Activated CD4-positive, alpha-beta T cell treated with anti-CD3 and anti-CD28 coated beads for 36 hours (primary cell): ENCODE results near the gene VPS37C. TPM values are rescaled to one million over a fixed set of nuclear protein-coding genes. Genes with fewer than 3 reads are reported as not detected.
"Not testable (repeated sequence)": the region's sequence is repeated elsewhere in the genome, so short reads cannot be mapped to it uniquely, and the experiment has no call there.

Experiments used
- ATAC-seq: fragments of 200-7000 bp; cut with Tn5 transposase; one replicate; pipeline ENCODE4 v1.10.0; 2021; ENCODE audit warnings: mild to moderate bottlenecking, moderate library complexity
- CTCF ChIA-PET: fragments of 350-600 bp; sonication (Branson Sonifier 250); formaldehyde crosslinking; loops from one replicate; lab custom pipeline; 2021; ENCODE audit warnings: antibody characterized with exemption; lab: Charles Lee
- POLR2A ChIA-PET: fragments of 350-600 bp; sonication (Branson Sonifier 250); formaldehyde crosslinking; loops from one replicate; lab custom pipeline; 2021; ENCODE audit warnings: antibody characterized with exemption, inconsistent platforms; lab: Charles Lee
- DNase-seq: peaks from one replicate; pipeline ENCODE4 v3.0.0-alpha.2; 2020
- H3K27ac Mint-ChIP-seq: one replicate; pipeline ENCODE4 v1.8.0; 2021; ENCODE audit warnings: mixed read lengths
- H3K27me3 Mint-ChIP-seq: one replicate; pipeline ENCODE4 v1.8.0; 2021; ENCODE audit warnings: mixed read lengths
- H3K36me3 Mint-ChIP-seq: one replicate; pipeline ENCODE4 v1.8.0; 2021; ENCODE audit warnings: low read depth, mixed read lengths
- H3K4me1 Mint-ChIP-seq: one replicate; pipeline ENCODE4 v1.8.0; 2021; ENCODE audit warnings: mixed read lengths
- H3K4me3 Mint-ChIP-seq: one replicate; pipeline ENCODE4 v1.8.0; 2021; ENCODE audit warnings: mild to moderate bottlenecking, moderate library complexity, mixed read lengths
- H3K9me3 Mint-ChIP-seq: one replicate; pipeline ENCODE4 v1.8.0; 2021; ENCODE audit warnings: low read depth, mixed read lengths
- intact Hi-C, 2 experiments: fragments of 100-400 bp; cut with DNase I in 1 of 2; cut with micrococcal nuclease in 1 of 2; formaldehyde crosslinking; loops; one replicate each; pipeline versions ENCODE4 v1.14.2 to v1.15.1; 2022 to 2024; cut with DNase I, micrococcal nuclease
- total RNA-seq, 2 experiments: library from RNA; stranded (reverse); gene quantifications; one replicate each; pipeline ENCODE4 v1.2.3, GENCODE V29; 2021

VPS37C gene
- total RNA-seq, 2 experiments from 2014 or later: 9.5 to 10.6 TPM

GRCh38 chr11:61174273-61174672 lies 13.0 kb upstream of the VPS37C start:
- ATAC-seq (no peak), DNase-seq (no peak)
- Mint-ChIP-seq H3K9me3 (no peaks in the 10 kb centered on the region), H3K27me3 (peaks cover 1% of the 10 kb centered on the region), H3K27ac (no peak overlapping the region), H3K4me3 (no peak overlapping the region), H3K36me3 (no peaks in the 10 kb centered on the region), H3K4me1 (peaks cover 12% of the 10 kb centered on the region)
- intact Hi-C loops: no loop called here
- POLR2A ChIA-PET: no interaction called here
- CTCF ChIA-PET: interaction anchor here (0.6 to 1.0 kb wide), 2 partner anchors 10 to 186 kb away, joined by 3 read pairs; no protein-coding TSS in a partner anchor

DNA sequence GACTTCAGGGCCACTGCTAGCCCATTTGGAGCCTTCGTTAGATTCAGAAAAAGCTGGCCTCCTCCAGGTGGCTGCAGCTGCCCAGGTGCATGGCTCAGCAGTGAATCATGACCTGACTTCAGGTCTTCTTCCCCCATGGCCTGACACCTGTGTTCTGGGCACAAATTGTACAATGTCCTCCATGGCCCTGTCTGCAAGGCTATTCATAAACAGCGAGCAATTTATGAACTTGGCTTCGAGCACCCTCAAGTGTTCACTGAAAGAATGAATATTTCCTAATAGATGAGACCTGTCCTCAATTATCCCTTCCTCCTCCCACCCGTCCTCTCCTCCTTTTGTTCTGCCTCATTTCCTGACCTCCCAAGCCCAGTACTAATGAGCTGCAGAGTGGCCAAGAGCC lies 12.2 kb upstream of the VPS37C start:
- Mint-ChIP-seq H3K4me1 (peaks cover 12% of the 10 kb centered on the region), H3K27me3 (peaks cover 1% of the 10 kb centered on the region), H3K36me3 (no peaks in the 10 kb centered on the region), H3K27ac (no peak overlapping the region), H3K4me3 (no peak overlapping the region), H3K9me3 (no peaks in the 10 kb centered on the region)
- ATAC-seq (no peak), DNase-seq (no peak)
- intact Hi-C loops: no loop called here
- CTCF ChIA-PET: interaction anchor here (0.6 kb wide), 1 partner anchor 186 kb away, joined by 3 read pairs; no protein-coding TSS in a partner anchor
- POLR2A ChIA-PET: no interaction called here

DNA sequence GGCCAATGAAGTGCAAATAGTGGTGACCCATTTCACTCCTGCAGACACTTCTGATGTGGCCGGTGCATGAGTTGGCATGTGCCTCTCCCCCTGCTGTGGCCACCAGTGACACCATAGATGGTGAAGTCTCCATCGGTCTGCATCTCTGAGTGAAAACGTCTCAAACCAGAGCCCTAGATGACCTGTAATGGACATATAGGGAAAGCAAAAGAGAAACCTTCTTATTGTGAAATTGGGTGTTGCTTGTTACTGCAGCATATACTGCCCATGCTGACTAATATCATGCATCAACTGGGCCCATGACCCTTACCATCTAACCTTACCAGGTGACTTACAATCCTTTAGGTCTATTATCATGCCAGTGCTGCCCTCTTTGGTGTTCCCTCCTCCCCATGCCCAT lies 11.7 kb upstream of the VPS37C start:
- H3K4me1 Mint-ChIP-seq: peaks cover 14% of the 10 kb centered on the region
- DNase-seq (no peak), ATAC-seq (no peak)
- H3K27ac Mint-ChIP-seq: no peak overlapping the region
- intact Hi-C loops: no loop called here
- no peaks in the 10 kb centered on the region for H3K36me3 Mint-ChIP-seq
- ChIA-PET CTCF (no interaction called here), POLR2A (no interaction called here)
- H3K9me3 Mint-ChIP-seq: no peaks in the 10 kb centered on the region
- H3K27me3 Mint-ChIP-seq: peaks cover 1% of the 10 kb centered on the region
- no peak overlapping the region for H3K4me3 Mint-ChIP-seq

DNA sequence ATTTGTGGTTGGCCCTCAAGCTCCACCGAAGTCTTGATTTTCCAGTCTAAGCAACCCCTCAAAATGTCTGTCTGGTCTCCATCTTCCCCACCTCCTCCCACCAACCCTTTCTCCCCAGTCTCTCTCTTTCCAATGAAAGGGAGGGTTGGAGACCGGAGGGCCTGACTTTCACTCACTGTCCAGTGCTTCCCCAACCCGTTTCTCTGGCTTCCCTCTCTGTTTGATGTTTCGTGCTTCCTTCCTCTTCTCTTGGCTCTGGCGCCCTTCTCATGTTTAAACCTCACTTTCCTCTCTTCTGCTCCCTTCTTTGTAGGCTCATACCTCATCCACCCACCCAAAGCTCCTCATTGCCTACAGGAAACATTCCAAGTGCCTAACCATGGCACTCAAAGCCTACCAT lies 11.1 kb upstream of the VPS37C start:
- ATAC-seq (no peak), DNase-seq (no peak)
- peaks cover 1% of the 10 kb centered on the region for H3K27me3 Mint-ChIP-seq
- intact Hi-C loops: no loop called here
- H3K4me3 Mint-ChIP-seq: no peak overlapping the region
- peaks cover 19% of the 10 kb centered on the region for H3K4me1 Mint-ChIP-seq
- POLR2A ChIA-PET: no interaction called here
- H3K9me3 Mint-ChIP-seq: no peaks in the 10 kb centered on the region
- H3K27ac Mint-ChIP-seq: peak overlapping the region; percentile 2
- CTCF ChIA-PET: interaction anchor here (0.7 to 1.3 kb wide), 3 partner anchors 10 to 45 kb away, joined by 3 read pairs; no protein-coding TSS in a partner anchor
- no peaks in the 10 kb centered on the region for H3K36me3 Mint-ChIP-seq

GRCh38 chr11:61171907-61172306 lies 10.7 kb upstream of the VPS37C start:
- H3K4me3 Mint-ChIP-seq: no peak overlapping the region
- DNase-seq (no peak), ATAC-seq (no peak)
- POLR2A ChIA-PET: no interaction called here
- peaks cover 1% of the 10 kb centered on the region for H3K27me3 Mint-ChIP-seq
- peaks cover 21% of the 10 kb centered on the region for H3K4me1 Mint-ChIP-seq
- no peaks in the 10 kb centered on the region for H3K36me3 Mint-ChIP-seq
- H3K9me3 Mint-ChIP-seq: no peaks in the 10 kb centered on the region
- no peak overlapping the region for H3K27ac Mint-ChIP-seq
- intact Hi-C loops: no loop called here
- CTCF ChIA-PET: interaction anchor here (0.6 to 2.1 kb wide), 6 partner anchors 11 to 378 kb away, joined by 3 to 8 read pairs (median 4); no protein-coding TSS in a partner anchor

GRCh38 chr11:61170566-61170965 lies 9.3 kb upstream of the VPS37C start:
- ChIA-PET CTCF (interaction anchor here (1.0 to 2.1 kb wide), 4 partner anchors 16 to 339 kb away, joined by 3 to 8 read pairs (median 3); no protein-coding TSS in a partner anchor), POLR2A (interaction anchor here (0.6 to 1.5 kb wide), 3 partner anchors 31 to 326 kb away, joined by 3 read pairs; no protein-coding TSS in a partner anchor)
- ATAC-seq (no peak), DNase-seq (no peak)
- intact Hi-C loops: no loop called here
- H3K27ac Mint-ChIP-seq: no peak overlapping the region
- no peaks in the 10 kb centered on the region for H3K9me3 Mint-ChIP-seq
- no peak overlapping the region for H3K4me3 Mint-ChIP-seq
- H3K4me1 Mint-ChIP-seq: peaks cover 21% of the 10 kb centered on the region
- H3K36me3 Mint-ChIP-seq: no peaks in the 10 kb centered on the region
- H3K27me3 Mint-ChIP-seq: no peaks in the 10 kb centered on the region

DNA sequence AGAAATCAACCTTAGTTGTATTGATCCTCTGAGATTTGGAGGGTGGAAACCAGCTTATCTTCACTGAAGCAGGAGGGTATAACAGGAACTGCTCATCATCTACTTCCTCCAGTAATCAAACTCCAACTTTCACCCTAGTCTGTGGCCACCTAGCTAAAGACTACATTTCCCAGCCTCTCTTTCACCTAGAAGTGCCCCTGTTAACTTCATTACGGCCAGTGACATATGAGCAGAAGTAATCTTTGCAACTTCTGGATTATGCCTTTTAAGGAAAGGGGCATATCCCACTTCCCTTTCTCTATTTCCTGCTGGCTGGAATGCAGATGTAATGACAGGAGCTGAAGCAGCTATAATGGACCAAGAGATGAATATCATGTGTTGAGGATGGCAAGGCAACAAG lies 7.6 kb upstream of the VPS37C start:
- DNase-seq (no peak), ATAC-seq (no peak)
- CTCF ChIA-PET: interaction anchor here (1.5 kb wide), 1 partner anchor 335 kb away, joined by 3 read pairs; no protein-coding TSS in a partner anchor
- no peaks in the 10 kb centered on the region for H3K36me3 Mint-ChIP-seq
- H3K27me3 Mint-ChIP-seq: no peaks in the 10 kb centered on the region
- POLR2A ChIA-PET: interaction anchor here (0.6 kb wide), 1 partner anchor 252 kb away, joined by 3 read pairs; no protein-coding TSS in a partner anchor
- H3K9me3 Mint-ChIP-seq: no peaks in the 10 kb centered on the region
- no peak overlapping the region for H3K4me3 Mint-ChIP-seq
- peaks cover 33% of the 10 kb centered on the region for H3K4me1 Mint-ChIP-seq
- H3K27ac Mint-ChIP-seq: no peak overlapping the region
- intact Hi-C loops: loop anchor here in 1 of 2 experiments (10.0 kb wide), 2 partner anchors 856 to 1554 kb away; partner anchors contain the start of gene OSBP

DNA sequence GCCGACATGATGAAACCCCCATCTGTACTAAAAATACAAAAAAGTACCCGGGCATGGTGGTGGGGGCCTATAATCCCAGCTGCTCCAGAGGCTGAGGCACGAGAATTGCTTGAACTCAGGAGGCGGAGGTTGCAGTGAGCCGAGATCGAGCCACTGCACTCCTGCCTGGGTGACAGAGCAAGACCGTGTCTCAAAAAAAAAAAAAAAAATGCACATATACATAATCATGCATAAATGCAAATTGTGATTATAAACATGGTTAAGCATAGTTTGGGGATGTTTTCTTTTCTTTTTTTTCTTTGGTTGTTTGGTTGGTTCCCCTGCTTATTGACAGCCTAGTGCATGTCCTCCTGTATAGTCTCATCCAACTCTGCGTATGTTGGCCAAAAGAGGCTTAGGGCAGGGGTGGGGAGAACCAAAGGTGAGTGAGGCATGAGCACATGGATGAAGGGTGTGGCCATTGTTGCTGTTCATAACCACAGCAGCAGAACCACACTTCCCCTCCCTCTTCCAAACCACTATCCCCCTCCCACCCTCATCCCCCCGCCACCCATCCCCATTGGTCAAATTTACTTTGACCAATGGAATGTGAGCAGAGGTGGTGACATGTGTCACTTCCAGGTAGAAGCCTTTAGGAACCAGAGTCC lies 6.9 kb upstream of the VPS37C start:
- Mint-ChIP-seq H3K36me3 (no peaks in the 10 kb centered on the region), H3K27ac (no peak overlapping the region), H3K9me3 (no peaks in the 10 kb centered on the region), H3K4me1 (peaks cover 37% of the 10 kb centered on the region), H3K27me3 (no peaks in the 10 kb centered on the region), H3K4me3 (no peak overlapping the region)
- ChIA-PET POLR2A (interaction anchor here (0.6 kb wide), 1 partner anchor 252 kb away, joined by 3 read pairs; no protein-coding TSS in a partner anchor), CTCF (interaction anchor here (1.0 kb wide), 2 partner anchors 252 to 337 kb away, joined by 3 read pairs; no protein-coding TSS in a partner anchor)
- ATAC-seq (no peak), DNase-seq (no peak)
- intact Hi-C loops: loop anchor here in 1 of 2 experiments (10.0 kb wide), 2 partner anchors 857 to 1553 kb away; partner anchors contain the start of gene OSBP

DNA sequence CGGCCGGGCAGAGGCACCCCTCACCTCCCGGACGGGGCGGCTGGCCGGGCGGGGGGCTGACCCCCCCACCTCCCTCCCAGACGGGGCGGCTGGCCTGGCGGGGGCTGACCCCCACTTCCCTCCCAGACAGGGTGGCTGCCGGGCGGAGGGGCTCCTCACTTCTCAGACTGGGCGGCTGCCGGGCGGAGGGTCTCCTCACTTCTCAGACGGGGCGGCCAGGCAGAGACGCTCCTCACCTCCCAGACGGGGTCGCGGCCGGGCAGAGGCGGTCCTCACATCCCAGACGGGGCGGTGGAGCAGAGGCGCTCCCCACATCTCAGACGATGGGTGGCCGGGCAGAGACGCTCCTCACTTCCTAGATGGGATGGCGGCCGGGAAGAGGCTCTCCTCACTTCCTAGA lies 5.1 kb upstream of the VPS37C start:
- H3K27ac Mint-ChIP-seq, H3K36me3 Mint-ChIP-seq, POLR2A ChIA-PET, H3K27me3 Mint-ChIP-seq, H3K9me3 Mint-ChIP-seq, ATAC-seq, CTCF ChIA-PET, H3K4me3 Mint-ChIP-seq, DNase-seq: not testable (repeated sequence)
- intact Hi-C loops: loop anchor here in 1 of 2 experiments (10.0 kb wide), 2 partner anchors 858 to 1552 kb away; partner anchors contain the start of gene OSBP
- H3K4me1 Mint-ChIP-seq: peaks cover 38% of the 10 kb centered on the region

GRCh38 chr11:61165785-61166184 lies 4.6 kb upstream of the VPS37C start:
- H3K4me3 Mint-ChIP-seq, DNase-seq, H3K9me3 Mint-ChIP-seq, H3K36me3 Mint-ChIP-seq, H3K27ac Mint-ChIP-seq, H3K27me3 Mint-ChIP-seq, ATAC-seq, POLR2A ChIA-PET, CTCF ChIA-PET: not testable (repeated sequence)
- H3K4me1 Mint-ChIP-seq: peaks cover 39% of the 10 kb centered on the region
- intact Hi-C loops: loop anchor here in 1 of 2 experiments (10.0 kb wide), 2 partner anchors 859 to 1551 kb away; partner anchors contain the start of gene OSBP

DNA sequence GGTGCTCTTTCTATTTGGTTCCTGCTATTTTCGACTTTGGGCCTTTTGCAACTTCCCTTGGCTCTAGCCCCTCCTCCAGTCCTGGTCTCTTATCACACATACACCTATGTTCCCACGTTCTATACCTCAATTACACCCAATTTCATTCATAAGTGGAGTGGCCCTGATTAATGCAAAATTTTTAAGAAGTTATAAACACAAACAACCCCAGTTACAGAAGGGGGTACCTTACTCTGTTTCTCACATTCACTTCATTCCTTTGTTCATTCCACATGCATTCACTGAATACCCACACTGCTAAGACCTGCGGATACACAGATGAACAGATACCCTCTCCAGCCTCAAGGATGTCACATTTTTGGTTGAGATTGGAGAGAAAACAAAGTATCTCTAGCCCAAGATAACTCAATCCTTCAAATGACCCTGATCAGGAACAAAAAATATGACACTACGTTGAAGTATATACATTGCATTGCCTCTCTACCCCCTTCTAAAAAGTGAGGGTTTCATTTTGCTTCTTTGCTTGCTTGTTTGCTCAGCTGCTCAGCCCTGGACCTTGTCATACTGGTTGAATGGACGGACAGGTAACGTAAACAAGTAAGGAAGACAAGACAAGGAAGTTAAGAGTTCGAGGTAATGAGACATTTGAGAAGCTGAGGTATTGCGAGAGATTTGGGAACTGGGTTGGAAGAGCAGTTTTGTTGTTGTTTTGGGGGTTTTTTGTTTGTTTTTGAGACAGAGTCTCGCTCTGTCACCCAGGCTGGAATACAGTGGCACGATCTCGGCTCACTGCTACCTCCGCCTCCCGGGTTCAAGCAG lies 3.6 kb upstream of the VPS37C start:
- Mint-ChIP-seq H3K4me3 (no peak overlapping the region), H3K36me3 (no peaks in the 10 kb centered on the region), H3K4me1 (peaks cover 49% of the 10 kb centered on the region), H3K9me3 (no peaks in the 10 kb centered on the region), H3K27ac (peak overlapping the region; percentile 88), H3K27me3 (no peaks in the 10 kb centered on the region)
- no peak for DNase-seq
- intact Hi-C loops: loop anchor here (5.0 to 10.0 kb wide), 4 partner anchors 83 to 1550 kb away; partner anchors contain the start of genes OSBP (in 1 of the 2) and SYT7 (in 1 of the 2)
- ChIA-PET POLR2A (no interaction called here), CTCF (no interaction called here)
- no peak for ATAC-seq
